IPS-NIHi11 (cell line): ENCODE results near the gene SGSM2.

Source experiments
- DNase-seq: peaks from one replicate; pipeline ENCODE4 v3.0.0; 2012; ENCODE audit warnings: mixed read lengths, low spot score

The SGSM2 gene

DNA sequence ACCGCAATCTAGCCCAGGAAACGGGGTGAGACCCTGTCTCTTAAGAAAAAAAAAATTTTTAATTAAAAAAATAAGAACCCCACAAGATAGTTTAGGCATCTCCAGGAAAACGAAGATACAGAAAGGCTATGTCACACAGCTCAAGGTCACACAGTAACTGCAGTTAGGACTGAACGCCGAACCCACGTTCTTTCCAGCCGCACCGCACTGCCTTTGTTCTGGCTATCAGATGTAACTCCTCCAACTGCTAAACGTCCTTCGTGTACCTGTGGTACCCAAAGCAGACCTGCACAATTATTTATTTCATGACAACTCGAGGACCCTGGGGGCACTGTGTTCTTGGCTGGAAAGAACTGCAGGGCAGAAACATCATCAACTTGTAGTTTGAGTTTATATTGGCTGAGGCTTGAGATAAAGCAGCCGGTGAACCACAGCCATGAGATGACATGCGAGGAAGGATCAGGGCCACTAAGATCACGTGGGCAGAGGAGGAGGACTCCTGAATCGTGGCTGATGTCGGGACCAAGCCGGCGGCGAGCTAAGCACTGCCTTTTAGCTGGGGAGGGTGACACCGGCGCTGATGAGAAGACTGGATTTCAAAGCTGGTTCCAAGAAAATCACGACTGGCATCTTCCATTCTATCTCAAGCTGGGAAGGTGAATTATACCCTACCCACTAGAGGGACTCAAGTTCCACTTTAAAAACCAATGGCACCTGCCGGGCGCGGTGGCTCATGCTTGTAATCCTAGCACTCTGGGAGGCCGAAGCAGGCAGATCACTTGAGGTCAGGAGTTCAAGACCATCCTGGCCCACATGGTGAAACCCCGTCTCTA lies 84.2 kb downstream of the SGSM2 start:
- no peak for DNase-seq

DNA sequence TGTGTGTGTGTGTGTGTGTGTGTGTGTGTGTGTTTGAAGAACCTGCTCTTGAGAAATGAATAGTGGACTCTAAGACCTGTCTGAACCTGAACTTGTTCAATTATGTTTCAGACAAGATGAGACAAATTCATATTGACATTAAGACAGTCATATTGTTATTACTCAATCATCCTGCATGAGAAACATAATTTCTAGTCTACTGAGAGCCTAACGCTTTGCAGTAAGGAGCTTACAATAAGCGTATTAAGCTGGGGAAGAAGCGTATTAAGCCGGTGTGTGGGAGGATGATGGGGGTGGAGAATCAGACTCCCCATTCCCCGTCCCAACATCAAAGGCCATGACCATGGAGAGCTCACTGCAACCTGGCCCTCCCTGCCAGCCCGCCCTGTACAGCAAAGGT lies 86.0 kb downstream of the SGSM2 start:
- DNase-seq, result no peak

DNA sequence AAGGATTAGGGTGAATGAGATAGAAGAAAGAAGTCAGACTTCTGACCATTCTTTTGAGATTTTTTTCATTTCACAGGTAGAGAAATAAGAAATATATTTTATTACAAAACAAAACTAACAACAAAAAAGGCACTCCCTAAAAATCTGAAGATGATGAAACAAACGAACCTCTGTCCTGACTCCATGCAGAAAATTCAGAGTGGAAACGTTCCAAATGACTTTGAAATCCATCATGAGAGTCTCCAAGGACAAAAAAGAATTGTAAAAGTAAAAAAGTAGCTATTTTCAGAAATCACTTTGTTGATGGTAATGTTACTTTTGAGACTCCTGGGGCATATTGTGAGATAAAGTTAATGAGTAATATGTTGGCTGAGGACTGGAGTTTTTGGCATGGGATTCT lies 89.9 kb downstream of the SGSM2 start:
- no peak for DNase-seq

DNA sequence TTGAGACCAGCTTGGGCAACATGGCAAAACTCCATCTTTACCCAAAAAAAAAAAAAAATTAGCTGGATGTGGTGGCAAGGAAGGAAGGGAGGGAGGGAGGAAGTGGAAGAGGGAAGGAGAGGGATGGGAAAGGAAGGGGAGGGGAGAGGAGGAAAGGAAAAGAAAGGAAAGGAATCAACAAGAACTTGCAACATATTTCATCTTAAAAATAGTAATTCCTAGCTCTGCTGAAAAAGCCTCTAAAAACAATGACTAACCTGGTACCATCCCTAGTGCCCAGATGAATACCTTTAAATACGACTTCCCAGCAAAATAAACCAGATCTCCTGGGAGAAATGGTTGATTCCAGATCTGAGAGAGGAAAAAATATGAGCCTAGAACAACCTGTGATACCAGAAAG lies 90.6 kb downstream of the SGSM2 start:
- DNase-seq, result no peak
